A549 (cell line): ENCODE results near the gene FAM241B. TPM values are rescaled to one million over a fixed set of nuclear protein-coding genes. Genes with fewer than 3 reads are reported as not detected.

Experiments
- ATAC-seq, 2 experiments: fragments of 200-7000 bp in 1 of 2; fragments of >200 bp in 1 of 2; cut with Nextera tagmentation in 1 of 2; cut with Tn5 transposase in 1 of 2; 3 replicates each; pipeline versions ENCODE4 v1.8.0 to v1.9.1; 2018 to 2020; ENCODE audit warnings: mild to moderate bottlenecking in 1 of 2, moderate library complexity in 1 of 2
- CTCF ChIA-PET: fragments of 300-600 bp; sonication (Branson Sonifier 250); formaldehyde crosslinking; extraction: SDS; loops from one replicate; lab custom pipeline; 2021; ENCODE audit warnings: antibody characterized with exemption, inconsistent platforms; lab: Yijun Ruan, JAX
- POLR2A ChIA-PET: fragments of 350-600 bp; formaldehyde crosslinking; extraction: SDS; loops from one replicate; lab custom pipeline; 2021; ENCODE audit warnings: antibody characterized with exemption, inconsistent platforms; lab: Yijun Ruan, JAX
- DNase-seq, 2 experiments: peaks; one replicate each; pipeline versions ENCODE4 v3.0.0 to v3.0.0-alpha.2; 2011 to 2016; ENCODE audit warnings: low read depth in 1 of 2, low spot score in 1 of 2
- FAIRE-seq: peaks from 2 replicates; lab custom pipeline; 2011; peaks lifted over from hg19 to GRCh38; lab: Jason Lieb, UNC
- H3K27ac ChIP-seq, 2 experiments: fragments of >200 bp; sonication (Bioruptor Twin); formaldehyde crosslinking; 3 replicates each; pipeline ENCODE4 v1.5.1; 2016 to 2017
- H3K4me1 ChIP-seq: fragments of >200 bp; sonication (Bioruptor Twin); formaldehyde crosslinking; 3 replicates; pipeline ENCODE4 v1.6.1; 2016
- H3K4me2 ChIP-seq: fragments of >200 bp; sonication (Bioruptor Twin); formaldehyde crosslinking; 3 replicates; pipeline ENCODE4 v1.6.1; 2016
- H3K4me3 ChIP-seq: fragments of >200 bp; sonication (Bioruptor Twin); formaldehyde crosslinking; 3 replicates; pipeline ENCODE4 v1.5.1; 2016
- H3K9me3 ChIP-seq: fragments of >200 bp; sonication (Bioruptor Twin); formaldehyde crosslinking; 3 replicates; pipeline ENCODE4 v1.6.1; 2016
- ATOH8 ChIP-seq: fragments of 250-450 bp; sonication (Bioruptor Pico); IDR thresholded peaks from 2 replicates; pipeline ENCODE4 v1.5.0; 2020; ENCODE audit warnings: low read depth, mild to moderate bottlenecking, moderate library complexity
- BHLHE40 ChIP-seq: IDR thresholded peaks from 2 replicates; pipeline ENCODE4 v1.6.1; 2012; ENCODE audit warnings: low read depth, low read length, inconsistent platforms
- CBX2 ChIP-seq: fragments of 200-600 bp; sonication (generic); IDR thresholded peaks from 2 replicates; pipeline ENCODE4 v1.6.1; 2016; ENCODE audit warnings: low read depth, mild to moderate bottlenecking, borderline replicate concordance
- CEBPB ChIP-seq, 2 experiments: fragments of >200 bp in 1 of 2; sonication (Bioruptor Twin) in 1 of 2; formaldehyde crosslinking in 1 of 2; IDR thresholded peaks; 2 replicates each; pipeline ENCODE4 v1.6.1; 2012 to 2016
- CHD4 ChIP-seq: fragments of 200-600 bp; sonication (generic); IDR thresholded peaks from 2 replicates; pipeline ENCODE4 v1.6.1; 2016; ENCODE audit warnings: antibody characterized with exemption, mild to moderate bottlenecking, borderline replicate concordance
- CTCF ChIP-seq: fragments of >200 bp; sonication (Bioruptor Twin); formaldehyde crosslinking; IDR thresholded peaks from 3 replicates; pipeline ENCODE4 v1.5.1; 2016
- EHF ChIP-seq: fragments of 250-450 bp; sonication (Bioruptor Pico); IDR thresholded peaks from 2 replicates; pipeline ENCODE4 v1.5.0; 2020; ENCODE audit warnings: mild to moderate bottlenecking
- EHMT2 ChIP-seq: fragments of 200-600 bp; sonication (generic); IDR thresholded peaks from 2 replicates; pipeline ENCODE4 v1.6.1; 2016; ENCODE audit warnings: antibody characterized with exemption, low read depth, mild to moderate bottlenecking, moderate library complexity
- ELK1 ChIP-seq: fragments of 150-350 bp; IDR thresholded peaks from 2 replicates; pipeline ENCODE4 v1.6.1; 2014; ENCODE audit warnings: low read depth, mild to moderate bottlenecking, low read length
- FOSL2 ChIP-seq, 2 experiments: fragments of 450-650 bp in 1 of 2; fragments of >200 bp in 1 of 2; sonication (Bioruptor Twin) in 1 of 2; formaldehyde crosslinking; IDR thresholded peaks; 2 replicates each; pipeline versions ENCODE4 v1.5.0 to v1.6.1; 2016 to 2020; ENCODE audit warnings: mild to moderate bottlenecking in 1 of 2, moderate library complexity in 1 of 2
- FOXS1 ChIP-seq: fragments of 250-450 bp; sonication (Bioruptor Pico); IDR thresholded peaks from 2 replicates; pipeline ENCODE4 v1.5.0; 2020; ENCODE audit warnings: mild to moderate bottlenecking, moderate library complexity
- GATA3 ChIP-seq: IDR thresholded peaks from 2 replicates; pipeline ENCODE4 v1.6.1; 2012; ENCODE audit warnings: borderline replicate concordance
- HDAC2 ChIP-seq: fragments of 200-600 bp; sonication (generic); IDR thresholded peaks from 2 replicates; pipeline ENCODE4 v1.6.1; 2016
- HMGXB4 ChIP-seq: fragments of 250-450 bp; sonication (Bioruptor Pico); IDR thresholded peaks from 2 replicates; pipeline ENCODE4 v1.5.0; 2021; ENCODE audit warnings: mild to moderate bottlenecking, moderate library complexity, borderline replicate concordance
- HOXA7 ChIP-seq: fragments of 250-450 bp; sonication (Bioruptor Pico); IDR thresholded peaks from 2 replicates; pipeline ENCODE4 v1.5.0; 2020; ENCODE audit warnings: mild to moderate bottlenecking, moderate library complexity
- JUNB ChIP-seq: fragments of >200 bp; sonication (Bioruptor Twin); formaldehyde crosslinking; IDR thresholded peaks from 2 replicates; pipeline ENCODE4 v1.6.1; 2016
- KDM1A ChIP-seq: fragments of 200-600 bp; sonication (generic); IDR thresholded peaks from 2 replicates; pipeline ENCODE4 v1.6.1; 2016; ENCODE audit warnings: low read depth, mild to moderate bottlenecking
- MAFK ChIP-seq: fragments of 450-650 bp; IDR thresholded peaks from 2 replicates; pipeline ENCODE4 v1.6.1; 2014; ENCODE audit not compliant: partially characterized antibody
- MAZ ChIP-seq: fragments of 150-350 bp; IDR thresholded peaks from 2 replicates; pipeline ENCODE4 v1.6.1; 2014; ENCODE audit warnings: antibody characterized with exemption, low read depth, low read length, borderline replicate concordance
- MYC ChIP-seq: IDR thresholded peaks from 2 replicates; pipeline ENCODE4 v1.6.1; 2012; ENCODE audit warnings: mild to moderate bottlenecking, inconsistent platforms, low read length, improper control_type of control experiment, borderline replicate concordance
- PHF8 ChIP-seq: fragments of 200-600 bp; sonication (generic); IDR thresholded peaks from 2 replicates; pipeline ENCODE4 v1.6.1; 2016; ENCODE audit warnings: low read depth, mild to moderate bottlenecking, antibody characterized with exemption, moderate library complexity, borderline replicate concordance
- POLR2A ChIP-seq: IDR thresholded peaks from 2 replicates; pipeline ENCODE4 v1.6.1; 2012; ENCODE audit warnings: mild to moderate bottlenecking, low read length
- POLR2AphosphoS2 ChIP-seq: conservative IDR thresholded peaks from 2 replicates; pipeline ENCODE4 v1.6.1; 2012; ENCODE audit warnings: low read length, improper control_type of control experiment, inconsistent platforms
- RAD21 ChIP-seq, 2 experiments: fragments of >200 bp in 1 of 2; sonication (Bioruptor Twin) in 1 of 2; formaldehyde crosslinking in 1 of 2; IDR thresholded peaks in 1 of 2; conservative IDR thresholded peaks in 1 of 2; 2 replicates in 1 of 2; 3 replicates in 1 of 2; pipeline ENCODE4 v1.6.1; 2012 to 2018; ENCODE audit warnings: inconsistent platforms in 1 of 2
- RFX5 ChIP-seq: fragments of 450-650 bp; IDR thresholded peaks from 2 replicates; pipeline ENCODE4 v1.7.1; 2014; ENCODE audit warnings: antibody characterized with exemption, mild to moderate bottlenecking, moderate library complexity
- RNF2 ChIP-seq: fragments of 200-600 bp; sonication (generic); IDR thresholded peaks from 2 replicates; pipeline ENCODE4 v1.6.1; 2016; ENCODE audit warnings: low read depth, mild to moderate bottlenecking, antibody characterized with exemption, moderate library complexity, borderline replicate concordance
- SREBF2 ChIP-seq: fragments of 450-650 bp; IDR thresholded peaks from 2 replicates; pipeline ENCODE4 v1.6.1; 2014; ENCODE audit warnings: mild to moderate bottlenecking, moderate library complexity
- TFCP2L1 ChIP-seq: fragments of 250-450 bp; sonication (Bioruptor Pico); IDR thresholded peaks from 2 replicates; pipeline ENCODE4 v1.5.0; 2021; ENCODE audit warnings: mild to moderate bottlenecking
- TP53 ChIP-seq: fragments of 250-450 bp; sonication (Bioruptor Pico); IDR thresholded peaks from 2 replicates; pipeline ENCODE4 v1.5.0; 2021; ENCODE audit warnings: mild to moderate bottlenecking, moderate library complexity
- USF2 ChIP-seq: fragments of 450-650 bp; IDR thresholded peaks from 2 replicates; pipeline ENCODE4 v1.6.1; 2014; ENCODE audit warnings: antibody characterized with exemption
- ZC3H11A ChIP-seq: fragments of 450-650 bp; IDR thresholded peaks from 2 replicates; pipeline ENCODE4 v1.6.1; 2014; ENCODE audit warnings: antibody characterized with exemption, mild to moderate bottlenecking
- ZFP36 ChIP-seq: fragments of 450-650 bp; IDR thresholded peaks from 2 replicates; pipeline ENCODE4 v1.6.1; 2014; ENCODE audit warnings: borderline replicate concordance; ENCODE audit not compliant: partially characterized antibody
- ZNF302 ChIP-seq: fragments of 250-450 bp; sonication (Bioruptor Pico); IDR thresholded peaks from 2 replicates; pipeline ENCODE4 v1.9.0; 2021; ENCODE audit warnings: inconsistent platforms, mild to moderate bottlenecking, moderate library complexity
- ZSCAN20 ChIP-seq: fragments of 250-450 bp; sonication (Bioruptor Pico); IDR thresholded peaks from 2 replicates; pipeline ENCODE4 v1.8.0; 2022; ENCODE audit warnings: mild to moderate bottlenecking, moderate library complexity
- WGBS: methylation state at CpG from one replicate; pipeline ENCODE4 v1.1.6; 2017; ENCODE audit errors: missing lambda C conversion rate; 5-methylcytosine and 5-hydroxymethylcytosine counted together
- polyA minus RNA-seq: library from RNA; depleted of rRNA, polyadenylated mRNA; stranded (reverse); fragments of >200 nt; gene quantifications from 2 replicates; pipeline ENCODE4 v1.2.3, GENCODE V29; 2011; rRNA and poly(A)+ RNA removed
- polyA plus RNA-seq, 4 experiments: library from polyadenylated mRNA; depleted of rRNA in 3 of 4; stranded (reverse); fragments of >200 nt; fragmentation: RNase III in 1 of 4; extraction: RNeasy Plus Mini Kit Qiagen cat#74134 plus additional on column Dnase treatment in 1 of 4; gene quantifications; 2 replicates in 3 of 4; 3 replicates in 1 of 4; pipeline ENCODE4 v1.2.3, GENCODE V29; 2011 to 2017

FAM241B gene
- 17.8 and 22.8 TPM in 2 replicates for polyA plus RNA-seq (2011; rRNA removed)
- 31.6 and 32.0 TPM in 2 replicates for polyA plus RNA-seq (2012; cell fraction: cytosol; rRNA removed)
- polyA plus RNA-seq (2012; cell fraction: nucleus; rRNA removed) = 25.5 and 30.3 TPM in 2 replicates
- 22.0 to 24.5 TPM (median 23.8 TPM) in 3 replicates for polyA plus RNA-seq (2017; fragmentation: RNase III; extraction: RNeasy Plus Mini Kit Qiagen cat#74134 plus additional on column Dnase treatment)
- 7.5 and 7.7 TPM in 2 replicates for polyA minus RNA-seq

- peak; percentile 86 to 94 for ATAC-seq
- Histone ChIP-seq H3K27ac (peak within 1 kb of the TSS; percentile 80 to 98), H3K4me3 (peak within 1 kb of the TSS; percentile 77), H3K4me2 (peak within 1 kb of the TSS; percentile 76), H3K9me3 (no peaks in the 10 kb centered on the region), H3K4me1 (peaks cover 7% of the 10 kb centered on the region)
- no peak for FAIRE-seq
- peak; percentile 70 to 82 for DNase-seq
- 3% methylated on average over 8 of the region's 72 CpGs for WGBS
- CTCF ChIA-PET = interaction anchor here (0.7 to 4.1 kb wide), 20 partner anchors 9 to 598 kb away, joined by 3 to 34 read pairs (median 4); no protein-coding TSS in a partner anchor
- POLR2A ChIA-PET = no interaction called here
- TF ChIP-seq USF2 (no peak; the same call in 1 of the 2 replicates), GATA3 (no peak), POLR2A (peak; percentile 43), HOXA7 (CRISPR knock-in tag) (no peak), CBX2 (no peak), ZSCAN20 (CRISPR knock-in tag) (no peak), TFCP2L1 (no peak), CEBPB (IDR thresholded peaks at IDR 0.05) (no peak), ZNF302 (no peak), CHD4 (no peak), MAFK (no peak), HDAC2 (no peak), POLR2AphosphoS2 (no peak), RAD21 (conservative IDR thresholded peaks at IDR 0.05 in 1 of 2, IDR thresholded peaks at IDR 0.05 in 1 of 2) (peak in 1 of 2 experiments; percentile 51; a peak in 2 of 5 replicates), RFX5 (no peak), FOSL2 (IDR thresholded peaks at IDR 0.05) (no peak), FOSL2 (CRISPR knock-in tag; IDR thresholded peaks at IDR 0.05) (no peak), ZC3H11A (no peak), TP53 (CRISPR knock-in tag) (no peak), EHMT2 (no peak), BHLHE40 (no peak), ZFP36 (no peak), SREBF2 (no peak), MYC (no peak), PHF8 (peak; percentile 79; the same call in 1 of the 2 replicates), ATOH8 (CRISPR knock-in tag) (no peak), KDM1A (no peak), CTCF (peak; percentile 89), JUNB (no peak), MAZ (no peak), FOXS1 (no peak), ELK1 (no peak), RNF2 (no peak), EHF (CRISPR knock-in tag) (no peak), HMGXB4 (CRISPR knock-in tag) (no peak; the same call in 1 of the 2 replicates)
Measured at GRCh38 chr10:69629897-69630650, at the start of gene FAM241B. TSS of gene FAM241B (plus strand) at chr10:69630247. CDS start at chr10:69631744, 1,497 bp downstream.
